Transverse colon (tissue), 4 donors: ENCODE data around the gene DPP4. TPM values are rescaled to one million over a fixed set of nuclear protein-coding genes. Genes with fewer than 3 reads are reported as not detected.

ENCODE experiments used
- DNase-seq: peaks from one replicate; pipeline ENCODE4 v3.0.0-alpha.2; 2019
- H3K27ac ChIP-seq, 4 donors: fragments of 200-600 bp; sonication (generic); 2 replicates each; pipeline ENCODE4 v1.5.1; 2016 to 2018; ENCODE audit warnings: inconsistent platforms in 4 of 4
- H3K27me3 ChIP-seq: fragments of 200-600 bp; sonication (generic); 2 replicates; pipeline ENCODE4 v1.5.1; 2017; ENCODE audit warnings: inconsistent platforms
- H3K36me3 ChIP-seq, 4 donors: fragments of 200-600 bp; sonication (generic); 2 replicates each; pipeline ENCODE4 v1.5.1; 2017 to 2019; ENCODE audit warnings: inconsistent platforms in 4 of 4
- H3K4me1 ChIP-seq, 4 donors: fragments of 200-600 bp; sonication (generic); 2 replicates each; pipeline ENCODE4 v1.5.1; 2017 to 2020; ENCODE audit warnings: inconsistent platforms in 4 of 4
- H3K4me3 ChIP-seq, 4 donors: fragments of 200-600 bp; sonication (generic); 1 replicate in 1 of 4; 2 replicates in 3 of 4; pipeline versions ENCODE4 v1.5.1 to v1.6.1; 2017 to 2019; ENCODE audit warnings: inconsistent platforms in 4 of 4
- H3K9me3 ChIP-seq, 2 donors: fragments of 200-600 bp; sonication (generic); 2 replicates each; pipeline ENCODE4 v1.5.1; 2017 to 2019; ENCODE audit warnings: inconsistent platforms in 2 of 2
- CTCF ChIP-seq, 5 experiments: fragments of 200-600 bp in 3 of 5; fragments of 450-650 bp in 2 of 5; sonication (generic) in 3 of 5; IDR thresholded peaks; 1 replicate in 2 of 5; 2 replicates in 3 of 5; pipeline ENCODE4 v1.5.1; 2016 to 2017; ENCODE audit warnings: antibody characterized with exemption in 5 of 5, inconsistent platforms in 3 of 5, mild to moderate bottlenecking in 2 of 5, moderate library complexity in 1 of 5
- EP300 ChIP-seq: sonication (generic); formaldehyde crosslinking; IDR thresholded peaks from one replicate; pipeline ENCODE4 v1.6.1; 2017; ENCODE audit warnings: antibody characterized with exemption, low read depth
- POLR2A ChIP-seq: fragments of 450-650 bp; IDR thresholded peaks from one replicate; pipeline ENCODE4 v1.6.1; 2016; ENCODE audit warnings: antibody characterized with exemption, mild to moderate bottlenecking, moderate library complexity
- POLR2AphosphoS5 ChIP-seq, 3 donors: sonication (generic); formaldehyde crosslinking; IDR thresholded peaks; one replicate each; pipeline ENCODE4 v1.6.1; 2016; ENCODE audit warnings: antibody characterized with exemption in 3 of 3
- WGBS, 2 donors: methylation state at CpG; one replicate each; pipeline ENCODE4 v1.1.5; 2018; ENCODE audit warnings: low coverage in 1 of 2; 5-methylcytosine and 5-hydroxymethylcytosine counted together
- in situ Hi-C, 4 donors: fragments of 200-750 bp; cut with MboI; loops; one replicate each; pipeline versions ENCODE4 v1.15.0 to v1.15.1; 2017; ENCODE audit warnings: low sequenced_read_pairs in 3 of 4, low pct_ligation_motif_present in 1 of 4, low pct_unique_long_range_greater_than_20kb in 1 of 4
- intact Hi-C: fragments of 100-400 bp; cut with DNase I; formaldehyde crosslinking; loops from one replicate; pipeline ENCODE4 v1.15.1; 2023; ENCODE audit warnings: low total_unique reads
- total RNA-seq, 4 donors: library from RNA; depleted of rRNA; stranded (reverse); fragments of >200 nt; gene quantifications; one replicate each; pipeline ENCODE4 v1.1.0, GENCODE V29; 2016

DPP4 gene
- total RNA-seq, 4 donors from 2014 or later, result 1.6 to 12.7 (median 7.0) TPM

DNA sequence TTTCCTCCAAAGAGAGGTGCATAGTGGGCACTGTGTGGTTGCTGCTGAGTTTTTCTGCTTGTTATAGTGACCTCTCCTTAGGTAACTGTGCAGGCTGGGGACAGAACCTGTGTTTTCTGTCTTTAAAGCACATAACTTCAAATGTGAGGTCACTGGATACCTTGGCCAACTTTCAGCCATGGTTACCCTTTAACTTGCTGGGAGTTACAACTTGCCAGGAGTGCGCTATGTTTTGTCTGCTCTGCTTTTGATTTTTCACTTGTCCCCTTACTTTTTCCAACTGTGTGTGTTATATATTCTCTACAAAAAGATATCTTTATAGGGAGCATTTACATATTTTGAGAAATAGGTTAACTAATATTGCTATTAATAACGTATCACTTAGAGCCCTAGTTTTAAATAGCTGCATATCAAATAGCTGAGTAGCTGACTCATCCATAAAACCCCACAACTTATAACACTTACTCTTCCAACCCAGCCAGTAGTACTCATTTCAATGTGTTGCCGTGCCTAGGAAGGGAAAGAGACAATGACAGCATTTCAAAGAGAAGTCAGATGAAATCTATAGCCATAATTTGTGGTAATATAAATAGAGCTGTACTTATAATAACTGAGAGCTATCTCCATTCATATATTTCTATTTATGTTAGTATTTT lies 51.6 kb downstream of the DPP4 start:
- intact Hi-C loops (loop anchor here (10.0 kb wide), 1 partner anchor 52 kb away; the partner anchor contains the start of gene DPP4), in situ Hi-C loops (no loop called here)
- H3K9me3 ChIP-seq, result no peaks in the 10 kb centered on the region
- 44 to 49% methylated on average over 2 to 3 of the region's 3 CpGs for WGBS, 2 donors
- TF ChIP-seq POLR2AphosphoS5 (IDR thresholded peaks at IDR 0.05) (no peak), POLR2A (no peak), CTCF (IDR thresholded peaks at IDR 0.05) (no peak), EP300 (no peak)
- H3K27ac ChIP-seq, result no peak overlapping the region
- no peak overlapping the region for H3K4me3 ChIP-seq
- DNase-seq, result no peak
- H3K27me3 ChIP-seq, result no peaks in the 10 kb centered on the region
- no peaks in the 10 kb centered on the region for H3K36me3 ChIP-seq
- H3K4me1 ChIP-seq, result peaks cover 0 to 12% (median under 1%) of the 10 kb centered on the region in 4 donors

DNA sequence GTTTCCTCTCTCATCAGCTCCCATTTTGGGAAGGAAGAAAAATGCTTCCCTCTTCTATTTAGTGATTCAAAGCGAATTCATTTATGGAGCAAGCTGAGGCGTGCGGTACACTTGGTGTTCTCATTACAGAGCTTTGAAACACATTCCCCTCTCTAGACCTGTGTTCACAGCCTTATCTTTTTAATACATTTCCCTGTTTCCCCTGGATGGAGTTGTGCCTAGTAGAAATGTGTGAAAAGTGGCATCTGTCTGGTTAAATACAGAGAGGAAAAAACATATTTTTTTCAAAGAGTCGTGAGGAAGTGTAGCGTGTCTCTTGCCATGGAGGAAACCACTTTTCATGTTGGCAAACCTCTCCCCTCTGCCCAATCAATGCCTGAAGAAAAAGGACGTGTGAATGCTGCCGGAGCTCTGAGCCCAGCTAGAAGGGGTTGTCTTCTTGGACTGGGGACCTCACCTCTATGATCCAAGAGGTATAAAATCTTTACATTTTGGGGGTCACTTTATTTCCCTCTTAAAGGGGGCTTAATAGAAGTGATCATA lies 52.4 kb downstream of the DPP4 start:
- Histone ChIP-seq H3K27ac (no peak overlapping the region), H3K9me3 (no peaks in the 10 kb centered on the region), H3K36me3 (no peaks in the 10 kb centered on the region), H3K27me3 (no peaks in the 10 kb centered on the region), H3K4me3 (no peak overlapping the region), H3K4me1 (peaks cover 0 to 10% (median 0%) of the 10 kb centered on the region in 4 donors)
- in situ Hi-C loops, result no loop called here
- no peak for DNase-seq
- intact Hi-C loops, result loop anchor here (10.0 kb wide), 1 partner anchor 53 kb away; the partner anchor contains the start of gene DPP4
- TF ChIP-seq POLR2AphosphoS5 (IDR thresholded peaks at IDR 0.05), result no peak
- TF ChIP-seq POLR2A, result no peak
- TF ChIP-seq EP300, result no peak
- no peak for TF ChIP-seq CTCF (IDR thresholded peaks at IDR 0.05)
- WGBS, 2 donors, result 88 to 90% methylated on average over 7 of the region's 7 CpGs

- WGBS, 2 donors, result 66 to 85% methylated on average over 5 to 8 of the region's 8 CpGs
- Histone ChIP-seq H3K9me3 (no peaks in the 10 kb centered on the region), H3K27ac (no peak overlapping the region), H3K4me3 (no peak overlapping the region), H3K27me3 (no peaks in the 10 kb centered on the region), H3K36me3 (no peaks in the 10 kb centered on the region), H3K4me1 (peaks cover 0 to 6% (median 0%) of the 10 kb centered on the region in 4 donors)
- intact Hi-C loops, result no loop called here
- TF ChIP-seq CTCF (IDR thresholded peaks at IDR 0.05), result no peak
- TF ChIP-seq EP300, result no peak
- TF ChIP-seq POLR2AphosphoS5 (IDR thresholded peaks at IDR 0.05), result no peak
- no peak for TF ChIP-seq POLR2A
- DNase-seq, result no peak
- in situ Hi-C loops, result no loop called here
Observed at GRCh38 chr2:162018530-162018929, 55.5 kb downstream of the DPP4 start.

- Histone ChIP-seq H3K4me1 (peaks cover 0 to 12% (median 6%) of the 10 kb centered on the region in 4 donors), H3K36me3 (no peaks in the 10 kb centered on the region), H3K27me3 (no peaks in the 10 kb centered on the region), H3K4me3 (no peak overlapping the region), H3K9me3 (no peaks in the 10 kb centered on the region), H3K27ac (no peak overlapping the region)
- intact Hi-C loops, result no loop called here
- in situ Hi-C loops, result no loop called here
- TF ChIP-seq EP300 (no peak), CTCF (IDR thresholded peaks at IDR 0.05) (no peak), POLR2AphosphoS5 (IDR thresholded peaks at IDR 0.05) (no peak)
- no peak for DNase-seq
- WGBS, 2 donors, result 97% methylated on average over 3 of the region's 3 CpGs; no CpG with 5 or more reads in 1 of the 2 donors
Observed at GRCh38 chr2:162017233-162017632, 56.8 kb downstream of the DPP4 start.
